Panc1 (cell line): ENCODE data around the gene PRM3. TPM values are rescaled to one million over a fixed set of nuclear protein-coding genes. Genes with fewer than 3 reads are reported as not detected.
"Not testable (repeated sequence)": the region's sequence is repeated elsewhere in the genome, so short reads cannot be mapped to it uniquely, and the experiment has no call there.

Experiments used
- ATAC-seq: fragments of 200-7000 bp; cut with Tn5 transposase; 2 replicates; pipeline ENCODE4 v1.9.1; 2020; ENCODE audit warnings: mild to moderate bottlenecking, moderate library complexity
- BruUV-seq: library from RNA; stranded (reverse); fragments of 400-500 nt; replicated peaks from 2 replicates; lab custom pipeline; 2021; lab: Mats Ljungman, UMichigan
- CTCF ChIA-PET: fragments of 300-600 bp; sonication (Branson Sonifier 250); formaldehyde crosslinking; loops from one replicate; lab custom pipeline; 2022; ENCODE audit warnings: antibody characterized with exemption; lab: Charles Lee
- POLR2A ChIA-PET: fragments of 300-600 bp; sonication (Branson Sonifier 250); formaldehyde crosslinking; loops from one replicate; lab custom pipeline; 2022; ENCODE audit warnings: antibody characterized with exemption; lab: Charles Lee
- DNase-seq: peaks from one replicate; pipeline ENCODE4 v3.0.0-alpha.2; 2010; ENCODE audit warnings: low read depth, low spot score
- H3K27ac ChIP-seq: 2 replicates; pipeline ENCODE4 v1.5.1; 2011; ENCODE audit warnings: mild to moderate bottlenecking, low read length, inconsistent platforms
- H3K27me3 ChIP-seq: fragments of 200-500 bp; sonication (Bioruptor generic); 2 replicates; pipeline ENCODE4 v1.6.0; 2014; ENCODE audit warnings: low read length, inconsistent platforms; ENCODE audit not compliant: control insufficient read depth, insufficient read depth
- H3K36me3 ChIP-seq: fragments of 200-500 bp; sonication (Bioruptor generic); 2 replicates; pipeline ENCODE4 v1.5.1; 2014; ENCODE audit warnings: inconsistent platforms, mild to moderate bottlenecking, low read length, moderate library complexity; ENCODE audit not compliant: control insufficient read depth, insufficient read depth
- H3K4me1 ChIP-seq: 2 replicates; pipeline ENCODE4 v1.5.1; 2011; ENCODE audit warnings: inconsistent platforms, mild to moderate bottlenecking, low read length, moderate library complexity; ENCODE audit not compliant: control insufficient read depth, insufficient read depth
- H3K4me3 ChIP-seq, 2 experiments: 2 replicates each; pipeline ENCODE4 v1.5.1; 2011 to 2012; ENCODE audit warnings: low read depth in 2 of 2, low read length in 2 of 2, mild to moderate bottlenecking in 2 of 2, inconsistent platforms in 1 of 2, moderate library complexity in 1 of 2
- H3K9me3 ChIP-seq: fragments of 200-500 bp; sonication (Bioruptor generic); 2 replicates; pipeline ENCODE4 v1.5.1; 2014; ENCODE audit warnings: low read depth, mild to moderate bottlenecking, inconsistent platforms, low read length, moderate library complexity; ENCODE audit not compliant: control insufficient read depth, insufficient read depth
- CTCF ChIP-seq: fragments of 450-650 bp; IDR thresholded peaks from 2 replicates; pipeline ENCODE4 v1.5.1; 2017; ENCODE audit warnings: mild to moderate bottlenecking
- POLR2AphosphoS5 ChIP-seq: IDR thresholded peaks from 2 replicates; pipeline ENCODE4 v1.6.1; 2012; ENCODE audit warnings: mild to moderate bottlenecking, low read depth, low read length, moderate library complexity
- SIN3A ChIP-seq: IDR thresholded peaks from 2 replicates; pipeline ENCODE4 v1.6.1; 2012; ENCODE audit warnings: low read depth, mild to moderate bottlenecking, low read length, moderate library complexity, borderline replicate concordance; ENCODE audit not compliant: insufficient read depth
- TCF7L2 ChIP-seq: IDR thresholded peaks from 2 replicates; pipeline ENCODE4 v1.6.1; 2011; ENCODE audit warnings: mild to moderate bottlenecking, low read depth, low read length, inconsistent platforms
- in situ Hi-C: cut with HindIII; loops from 2 replicates; pipeline ENCODE4 v1.10.0; 2016; ENCODE audit warnings: low sequenced_read_pairs, low pct_unique_long_range_greater_than_20kb
- intact Hi-C: fragments of 100-400 bp; cut with micrococcal nuclease; formaldehyde crosslinking; loops from one replicate; pipeline ENCODE4 v1.10.0; 2022; ENCODE audit not compliant: unreplicated experiment
- total RNA-seq: library from RNA; stranded (reverse); gene quantifications from one replicate; pipeline ENCODE4 v1.2.1, GENCODE V29; 2021; ENCODE audit not compliant: unreplicated experiment
- TF ChIP-seq, protein P1 (sequence below), 2 experiments: IDR thresholded peaks; 2 replicates each; pipeline ENCODE4 v1.6.1; 2011 to 2012; ENCODE audit warnings: low read depth in 2 of 2, control low read depth in 1 of 2, low read length in 1 of 2, mild to moderate bottlenecking in 1 of 2, moderate library complexity in 1 of 2; ENCODE audit not compliant: insufficient read depth in 1 of 2

The PRM3 gene
- total RNA-seq, 1 experiment from 2014 or later: not detected

DNA sequence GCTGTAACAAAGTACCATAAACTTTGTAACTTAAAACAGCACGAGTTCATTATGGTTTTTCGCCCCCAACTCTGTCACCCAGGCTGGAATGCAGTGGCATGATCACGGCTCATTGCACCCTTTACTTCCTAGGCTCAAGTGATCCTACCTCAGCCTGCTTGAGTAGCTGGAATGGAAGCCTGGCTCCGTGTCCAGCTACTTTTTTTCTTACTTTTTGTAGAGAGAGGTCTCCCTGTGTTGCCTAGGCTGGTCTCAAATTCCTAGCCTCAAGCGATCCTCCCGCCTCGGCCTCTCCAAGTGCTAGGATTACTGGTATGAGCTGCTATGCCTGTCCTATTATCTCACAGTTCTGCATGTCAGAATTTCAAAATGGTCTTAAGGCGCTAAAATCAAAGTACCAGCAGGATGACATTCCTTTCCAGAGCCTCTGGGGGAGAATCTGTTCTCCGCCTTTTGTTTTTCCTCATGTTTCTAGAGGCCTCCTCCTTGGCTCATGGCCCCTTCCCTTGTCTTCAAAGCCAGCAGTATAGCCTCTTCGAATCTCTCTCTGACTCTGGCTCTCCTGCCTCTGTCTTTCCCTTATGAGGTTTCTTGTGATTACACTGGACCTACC is 17.8 kb upstream of the PRM3 start:
- Histone ChIP-seq H3K4me3 (no peak overlapping the region), H3K27ac (no peak overlapping the region), H3K27me3 (no peaks in the 10 kb centered on the region), H3K36me3 (no peaks in the 10 kb centered on the region), H3K9me3 (no peaks in the 10 kb centered on the region), H3K4me1 (no peaks in the 10 kb centered on the region)
- ChIA-PET POLR2A (no interaction called here), CTCF (no interaction called here)
- DNase-seq (no peak), ATAC-seq (no peak)
- TF ChIP-seq, protein P1, sequence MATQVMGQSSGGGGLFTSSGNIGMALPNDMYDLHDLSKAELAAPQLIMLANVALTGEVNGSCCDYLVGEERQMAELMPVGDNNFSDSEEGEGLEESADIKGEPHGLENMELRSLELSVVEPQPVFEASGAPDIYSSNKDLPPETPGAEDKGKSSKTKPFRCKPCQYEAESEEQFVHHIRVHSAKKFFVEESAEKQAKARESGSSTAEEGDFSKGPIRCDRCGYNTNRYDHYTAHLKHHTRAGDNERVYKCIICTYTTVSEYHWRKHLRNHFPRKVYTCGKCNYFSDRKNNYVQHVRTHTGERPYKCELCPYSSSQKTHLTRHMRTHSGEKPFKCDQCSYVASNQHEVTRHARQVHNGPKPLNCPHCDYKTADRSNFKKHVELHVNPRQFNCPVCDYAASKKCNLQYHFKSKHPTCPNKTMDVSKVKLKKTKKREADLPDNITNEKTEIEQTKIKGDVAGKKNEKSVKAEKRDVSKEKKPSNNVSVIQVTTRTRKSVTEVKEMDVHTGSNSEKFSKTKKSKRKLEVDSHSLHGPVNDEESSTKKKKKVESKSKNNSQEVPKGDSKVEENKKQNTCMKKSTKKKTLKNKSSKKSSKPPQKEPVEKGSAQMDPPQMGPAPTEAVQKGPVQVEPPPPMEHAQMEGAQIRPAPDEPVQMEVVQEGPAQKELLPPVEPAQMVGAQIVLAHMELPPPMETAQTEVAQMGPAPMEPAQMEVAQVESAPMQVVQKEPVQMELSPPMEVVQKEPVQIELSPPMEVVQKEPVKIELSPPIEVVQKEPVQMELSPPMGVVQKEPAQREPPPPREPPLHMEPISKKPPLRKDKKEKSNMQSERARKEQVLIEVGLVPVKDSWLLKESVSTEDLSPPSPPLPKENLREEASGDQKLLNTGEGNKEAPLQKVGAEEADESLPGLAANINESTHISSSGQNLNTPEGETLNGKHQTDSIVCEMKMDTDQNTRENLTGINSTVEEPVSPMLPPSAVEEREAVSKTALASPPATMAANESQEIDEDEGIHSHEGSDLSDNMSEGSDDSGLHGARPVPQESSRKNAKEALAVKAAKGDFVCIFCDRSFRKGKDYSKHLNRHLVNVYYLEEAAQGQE (IDR thresholded peaks at IDR 0.05; ENCODE audit: insufficient read depth in 1 of 2, low read depth in 2 of 2, low read length in 1 of 2): no peak
- no peak for TF ChIP-seq SIN3A
- TF ChIP-seq POLR2AphosphoS5: no peak
- TF ChIP-seq CTCF: no peak
- TF ChIP-seq TCF7L2: no peak
- in situ Hi-C loops (no loop called here), intact Hi-C loops (no loop called here)
- BruUV-seq: no TSS peak

DNA sequence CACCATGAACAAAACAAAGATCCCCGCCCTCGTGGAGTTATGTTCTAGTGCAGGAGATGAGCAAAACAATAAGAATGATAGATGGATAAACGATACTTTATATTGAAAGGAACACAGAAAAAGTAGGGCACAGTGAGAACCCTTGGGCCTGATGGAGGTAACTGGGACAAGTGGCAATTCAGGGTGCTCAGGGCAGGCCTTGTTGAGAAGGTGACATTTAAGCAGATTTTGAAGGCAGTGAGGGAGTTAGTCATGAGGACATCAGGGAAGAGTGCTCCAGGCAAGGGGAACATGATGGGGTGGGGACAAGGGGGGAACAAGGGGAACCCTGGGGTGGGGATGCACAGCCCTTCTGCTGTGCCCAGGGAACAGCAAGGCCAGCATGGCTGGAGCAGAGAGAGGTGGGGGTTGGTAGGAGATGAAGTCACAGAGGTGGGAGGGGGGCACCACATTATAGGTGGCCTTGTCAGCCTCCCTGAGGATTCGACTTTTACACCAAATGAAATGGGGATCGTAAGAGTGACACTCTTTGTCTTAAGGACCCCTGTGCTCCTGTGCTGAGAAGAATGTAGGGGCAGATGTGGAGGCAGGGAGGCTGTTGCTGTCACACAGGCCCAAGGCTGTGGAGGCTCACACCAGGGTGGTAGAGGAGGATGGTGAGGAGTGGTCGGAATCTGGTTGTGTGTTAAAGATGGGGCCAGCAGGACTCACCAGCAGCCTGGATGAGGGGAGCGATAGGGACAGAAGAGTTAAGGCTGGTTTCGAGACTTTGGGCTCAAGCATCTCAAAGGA is 16.9 kb upstream of the PRM3 start:
- in situ Hi-C loops (no loop called here), intact Hi-C loops (no loop called here)
- no peaks in the 10 kb centered on the region for H3K4me1 ChIP-seq
- POLR2A ChIA-PET: no interaction called here
- CTCF ChIA-PET: no interaction called here
- ATAC-seq (no peak), DNase-seq (no peak)
- H3K4me3 ChIP-seq: no peak overlapping the region
- H3K9me3 ChIP-seq: no peaks in the 10 kb centered on the region
- H3K36me3 ChIP-seq: no peaks in the 10 kb centered on the region
- BruUV-seq: no TSS peak
- no peaks in the 10 kb centered on the region for H3K27me3 ChIP-seq
- TF ChIP-seq SIN3A (no peak), POLR2AphosphoS5 (no peak), CTCF (no peak)
- no peak overlapping the region for H3K27ac ChIP-seq

GRCh38 chr16:11289696-11290095 is 16.3 kb upstream of the PRM3 start:
- CTCF ChIA-PET, intact Hi-C loops, POLR2A ChIA-PET, H3K4me1 ChIP-seq, ATAC-seq, DNase-seq, H3K27ac ChIP-seq, H3K9me3 ChIP-seq, H3K36me3 ChIP-seq, BruUV-seq, H3K27me3 ChIP-seq, in situ Hi-C loops, H3K4me3 ChIP-seq: not testable (repeated sequence)
